Calu3 (cell line): ENCODE results near the gene MARCHF6. TPM values are rescaled to one million over a fixed set of nuclear protein-coding genes. Genes with fewer than 3 reads are reported as not detected.

Experiments used
- BruUV-seq: library from RNA; stranded (reverse); fragments of 400-500 nt; replicated peaks from 2 replicates; lab custom pipeline; 2021; lab: Mats Ljungman, UMichigan
- CTCF ChIA-PET: fragments of 300-600 bp; sonication (Branson Sonifier 250); formaldehyde crosslinking; loops from one replicate; lab custom pipeline; 2022; ENCODE audit warnings: antibody characterized with exemption; lab: Charles Lee
- DNase-seq: peaks from one replicate; pipeline ENCODE4 v3.0.0; 2022
- H3K27ac Mint-ChIP-seq: one replicate; pipeline ENCODE4 v1.8.0; 2022; ENCODE audit warnings: mixed read lengths; ENCODE audit not compliant: unreplicated experiment
- H3K27me3 Mint-ChIP-seq: one replicate; pipeline ENCODE4 v1.8.0; 2022; ENCODE audit warnings: mixed read lengths; ENCODE audit not compliant: unreplicated experiment
- H3K36me3 Mint-ChIP-seq: one replicate; pipeline ENCODE4 v1.8.0; 2022; ENCODE audit warnings: mild to moderate bottlenecking, moderate library complexity, mixed read lengths; ENCODE audit not compliant: insufficient read depth, unreplicated experiment
- H3K4me1 Mint-ChIP-seq: one replicate; pipeline ENCODE4 v1.8.0; 2022; ENCODE audit warnings: mild to moderate bottlenecking, low read depth, mixed read lengths; ENCODE audit not compliant: unreplicated experiment
- H3K4me3 Mint-ChIP-seq: one replicate; pipeline ENCODE4 v1.8.0; 2022; ENCODE audit warnings: mild to moderate bottlenecking, low read depth, moderate library complexity, mixed read lengths; ENCODE audit not compliant: unreplicated experiment
- H3K9me3 Mint-ChIP-seq: one replicate; pipeline ENCODE4 v1.8.0; 2022; ENCODE audit warnings: low read depth, mixed read lengths; ENCODE audit not compliant: unreplicated experiment
- intact Hi-C: fragments of 100-400 bp; cut with micrococcal nuclease; formaldehyde crosslinking; loops from one replicate; pipeline ENCODE4 v1.10.0; 2022; ENCODE audit not compliant: unreplicated experiment
- total RNA-seq: library from RNA; stranded (reverse); gene quantifications from 2 replicates; pipeline ENCODE4 v1.2.3, GENCODE V29; 2022
- TF ChIP-seq, protein P1 (sequence below): fragments of 200-600 bp; IDR thresholded peaks from one replicate; pipeline ENCODE4 v1.8.0; 2022; ENCODE audit warnings: antibody characterized with exemption; ENCODE audit not compliant: unreplicated experiment

MARCHF6 gene
- total RNA-seq, 1 experiment from 2014 or later, result 160 TPM

DNA sequence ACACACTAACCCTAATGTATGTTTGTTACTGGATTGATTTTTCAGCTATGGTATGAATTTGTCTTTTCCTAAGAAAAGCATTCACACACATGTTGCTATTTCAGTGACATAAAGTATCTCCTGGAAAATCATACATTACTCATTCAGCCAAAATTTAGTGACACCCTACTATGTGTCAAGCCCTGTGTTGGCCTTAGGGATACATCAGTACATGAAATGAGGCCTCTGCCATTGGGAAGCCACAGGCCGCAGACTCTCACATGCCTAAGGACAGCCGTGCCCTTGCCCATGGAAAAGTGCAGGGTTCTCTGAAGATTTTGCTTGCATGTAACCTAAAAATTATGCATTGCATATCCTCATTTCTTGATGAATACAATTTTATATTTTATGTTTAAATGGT, 5.2 kb upstream of the MARCHF6 start:
- CTCF ChIA-PET, result no interaction called here
- no peak overlapping the region for H3K27ac Mint-ChIP-seq
- intact Hi-C loops, result no loop called here

DNA sequence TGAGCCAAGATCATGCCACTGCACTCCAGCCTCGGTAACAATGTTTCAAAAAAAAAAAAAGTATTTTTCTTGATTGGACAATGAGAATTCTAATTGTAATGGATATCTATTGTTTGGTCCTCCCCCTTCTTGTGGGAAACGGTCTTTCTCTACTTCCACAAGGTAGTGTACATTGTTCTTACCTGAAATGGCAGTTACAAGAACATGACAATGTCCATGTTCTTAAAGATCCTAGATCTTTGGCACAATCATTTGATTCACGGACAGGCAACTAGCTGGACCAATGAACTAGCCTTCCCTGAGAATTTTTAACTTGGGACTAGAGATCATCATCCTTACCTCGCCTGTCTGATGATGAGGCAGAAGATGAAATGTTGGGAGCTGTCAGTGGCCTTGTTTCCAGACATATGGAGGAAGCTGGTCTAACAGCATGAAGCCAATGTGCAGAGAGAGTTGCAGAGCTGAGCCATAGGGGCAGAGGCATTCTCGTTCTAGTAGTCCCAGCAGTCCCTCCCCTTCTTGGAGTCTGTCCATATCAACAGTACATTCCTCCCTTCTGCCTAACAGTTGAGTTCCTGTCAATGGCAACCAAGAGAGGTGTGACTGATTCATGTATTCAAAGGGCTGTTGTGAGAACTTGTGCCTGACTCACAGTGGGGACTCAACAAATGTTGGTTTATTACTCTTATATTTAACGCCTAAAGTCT, 2.1 kb upstream of the MARCHF6 start:
- Mint-ChIP-seq H3K4me3 (peak overlapping the region; percentile 93), H3K36me3 (peaks cover 28% of the 10 kb centered on the region), H3K4me1 (peaks cover 14% of the 10 kb centered on the region), H3K27me3 (no peaks in the 10 kb centered on the region), H3K27ac (no peak overlapping the region), H3K9me3 (no peaks in the 10 kb centered on the region)
- CTCF ChIA-PET, result no interaction called here
- TF ChIP-seq, protein P1, sequence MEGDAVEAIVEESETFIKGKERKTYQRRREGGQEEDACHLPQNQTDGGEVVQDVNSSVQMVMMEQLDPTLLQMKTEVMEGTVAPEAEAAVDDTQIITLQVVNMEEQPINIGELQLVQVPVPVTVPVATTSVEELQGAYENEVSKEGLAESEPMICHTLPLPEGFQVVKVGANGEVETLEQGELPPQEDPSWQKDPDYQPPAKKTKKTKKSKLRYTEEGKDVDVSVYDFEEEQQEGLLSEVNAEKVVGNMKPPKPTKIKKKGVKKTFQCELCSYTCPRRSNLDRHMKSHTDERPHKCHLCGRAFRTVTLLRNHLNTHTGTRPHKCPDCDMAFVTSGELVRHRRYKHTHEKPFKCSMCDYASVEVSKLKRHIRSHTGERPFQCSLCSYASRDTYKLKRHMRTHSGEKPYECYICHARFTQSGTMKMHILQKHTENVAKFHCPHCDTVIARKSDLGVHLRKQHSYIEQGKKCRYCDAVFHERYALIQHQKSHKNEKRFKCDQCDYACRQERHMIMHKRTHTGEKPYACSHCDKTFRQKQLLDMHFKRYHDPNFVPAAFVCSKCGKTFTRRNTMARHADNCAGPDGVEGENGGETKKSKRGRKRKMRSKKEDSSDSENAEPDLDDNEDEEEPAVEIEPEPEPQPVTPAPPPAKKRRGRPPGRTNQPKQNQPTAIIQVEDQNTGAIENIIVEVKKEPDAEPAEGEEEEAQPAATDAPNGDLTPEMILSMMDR, result no peak
- peak; percentile 41 for DNase-seq
- intact Hi-C loops, result no loop called here
- BruUV-seq, result no TSS peak

More for the DNA sequence above, 5.2 kb upstream of the MARCHF6 start:
- H3K4me3 Mint-ChIP-seq, result no peak overlapping the region
- peaks cover 14% of the 10 kb centered on the region for H3K4me1 Mint-ChIP-seq
- no peak for DNase-seq
- no TSS peak for BruUV-seq
- no peaks in the 10 kb centered on the region for H3K9me3 Mint-ChIP-seq
- TF ChIP-seq, protein P1, result no peak
- H3K36me3 Mint-ChIP-seq, result peaks cover 8% of the 10 kb centered on the region
- H3K27me3 Mint-ChIP-seq, result no peaks in the 10 kb centered on the region

DNA sequence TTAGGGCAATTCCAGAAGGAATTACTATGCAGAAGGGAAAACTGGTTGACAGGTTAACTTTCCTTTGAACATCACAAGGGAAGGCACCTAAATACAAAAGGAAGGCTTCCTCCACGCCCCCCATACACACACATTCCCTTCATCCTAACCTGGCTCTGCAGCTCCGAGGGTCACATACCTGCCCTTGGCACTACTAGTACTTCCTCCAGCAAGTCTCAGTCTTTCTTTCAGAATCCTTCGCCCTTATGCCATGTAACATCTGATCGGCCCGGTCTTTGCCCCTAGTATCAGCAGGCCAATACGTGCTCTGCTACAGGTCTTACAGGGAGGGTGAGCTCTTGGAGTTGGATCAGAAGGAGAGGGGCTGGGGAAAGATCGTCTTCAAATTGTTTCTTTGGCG, 1.6 kb upstream of the MARCHF6 start:
- CTCF ChIA-PET, result no interaction called here
- DNase-seq, result no peak
- no peaks in the 10 kb centered on the region for H3K9me3 Mint-ChIP-seq
- peak overlapping the region; percentile 99 for H3K27ac Mint-ChIP-seq
- TF ChIP-seq, protein P1, result no peak
- peaks cover 33% of the 10 kb centered on the region for H3K36me3 Mint-ChIP-seq
- peaks cover 14% of the 10 kb centered on the region for H3K4me1 Mint-ChIP-seq
- no TSS peak for BruUV-seq
- intact Hi-C loops, result no loop called here
- peak overlapping the region; percentile 93 for H3K4me3 Mint-ChIP-seq
- no peaks in the 10 kb centered on the region for H3K27me3 Mint-ChIP-seq

DNA sequence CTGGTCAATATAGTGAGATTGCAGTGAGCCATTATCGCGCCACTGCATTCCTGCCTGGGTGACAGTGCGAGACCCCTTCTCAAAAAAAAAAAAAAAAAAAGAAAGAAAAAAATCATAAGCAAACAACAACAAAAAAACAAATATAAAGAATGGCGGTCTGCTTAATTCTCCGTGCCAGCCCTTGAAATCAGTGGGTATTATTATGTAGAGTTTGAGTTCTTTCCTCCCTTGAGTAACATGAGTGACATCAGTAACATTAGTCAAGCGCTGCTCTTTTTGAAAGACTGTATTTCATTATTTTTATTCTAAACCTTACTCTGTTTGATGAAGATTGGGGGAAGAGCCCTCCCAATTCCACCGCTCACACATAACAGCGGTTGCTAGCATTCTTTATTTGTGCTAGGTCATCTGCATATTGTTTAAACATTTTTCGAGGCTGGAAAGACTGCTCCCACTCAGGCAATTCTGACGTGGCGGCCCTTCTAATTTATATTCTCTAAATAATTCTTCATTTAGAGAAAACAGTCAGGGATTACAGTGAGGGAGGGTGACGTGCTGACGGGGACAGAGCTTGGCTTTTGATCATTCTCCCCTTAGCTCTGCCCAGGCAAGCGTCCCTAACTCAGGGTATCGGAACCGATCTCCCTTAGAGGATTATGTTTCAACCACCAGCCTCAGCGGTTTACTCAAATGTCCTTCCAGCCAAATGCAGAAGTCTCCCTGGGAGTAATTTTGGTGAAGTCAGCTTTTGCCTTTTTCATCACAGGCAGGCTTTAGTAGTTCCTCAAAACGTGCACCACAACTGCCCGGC, 860 bp upstream of the MARCHF6 start:
- H3K9me3 Mint-ChIP-seq, result no peaks in the 10 kb centered on the region
- CTCF ChIA-PET, result interaction anchor here (0.6 to 1.0 kb wide), 5 partner anchors 12 to 145 kb away, joined by 3 to 7 read pairs (median 4); no protein-coding TSS in a partner anchor
- peak overlapping the region; percentile 93 for H3K4me3 Mint-ChIP-seq
- peak overlapping the region; percentile 99 for H3K27ac Mint-ChIP-seq
- intact Hi-C loops, result no loop called here
- no peak for DNase-seq
- BruUV-seq, result TSS peak; percentile 98
- peaks cover 18% of the 10 kb centered on the region for H3K4me1 Mint-ChIP-seq
- H3K27me3 Mint-ChIP-seq, result no peaks in the 10 kb centered on the region
- TF ChIP-seq, protein P1, result no peak
- peaks cover 35% of the 10 kb centered on the region for H3K36me3 Mint-ChIP-seq
